IMR-90 (cell line): ENCODE data around the gene PCNX2. TPM values are rescaled to one million over a fixed set of nuclear protein-coding genes. Genes with fewer than 3 reads are reported as not detected.

ENCODE experiments used
- ATAC-seq: fragments of 200-7000 bp; cut with Tn5 transposase; 2 replicates; pipeline ENCODE4 v1.9.1; 2020; ENCODE audit warnings: low read depth, mild to moderate bottlenecking, moderate library complexity
- BruUV-seq: library from RNA; stranded (reverse); fragments of 400-500 nt; replicated peaks from 2 replicates; lab custom pipeline; 2021; lab: Mats Ljungman, UMichigan
- CTCF ChIA-PET: fragments of 300-600 bp; formaldehyde crosslinking; extraction: SDS; loops from one replicate; lab custom pipeline; 2021; ENCODE audit warnings: antibody characterized with exemption; lab: Yijun Ruan, JAX
- POLR2A ChIA-PET: fragments of 300-600 bp; sonication (Branson Sonifier 250); formaldehyde crosslinking; loops from one replicate; lab custom pipeline; 2022; ENCODE audit warnings: antibody characterized with exemption; ENCODE audit not compliant: unreplicated experiment; lab: Charles Lee
- DNase-seq: peaks from one replicate; pipeline ENCODE4 v3.0.0; 2013
- H2AFZ ChIP-seq: replicated peaks from 2 replicates; pipeline ENCODE3; 2013; ENCODE audit warnings: low read length, mild to moderate bottlenecking; ENCODE audit not compliant: poor library complexity
- H2AK5ac ChIP-seq: 2 replicates; pipeline ENCODE4 v1.6.1; 2013; ENCODE audit warnings: low read depth, low read length, inconsistent platforms
- H2AK9ac ChIP-seq: replicated peaks from 2 replicates; pipeline ENCODE3; 2013; ENCODE audit warnings: mild to moderate bottlenecking, low read depth, low read length, moderate library complexity; ENCODE audit not compliant: poor library complexity
- H2BK120ac ChIP-seq: 2 replicates; pipeline ENCODE4 v1.6.1; 2013; ENCODE audit warnings: low read depth, low read length, inconsistent platforms
- H2BK15ac ChIP-seq: 3 replicates; pipeline ENCODE4 v1.6.1; 2013; ENCODE audit warnings: low read depth, low read length, inconsistent platforms
- H2BK20ac ChIP-seq: 2 replicates; pipeline ENCODE4 v1.6.1; 2013; ENCODE audit warnings: low read depth, mild to moderate bottlenecking, inconsistent platforms, low read length, moderate library complexity
- H2BK5ac ChIP-seq: 2 replicates; pipeline ENCODE4 v1.6.1; 2013; ENCODE audit warnings: mild to moderate bottlenecking, low read depth, low read length, inconsistent platforms; ENCODE audit not compliant: poor library complexity, severe bottlenecking
- H3K14ac ChIP-seq: replicated peaks from 2 replicates; pipeline ENCODE4 v1.6.1; 2013; ENCODE audit warnings: low read depth, low read length, inconsistent platforms
- H3K18ac ChIP-seq: 2 replicates; pipeline ENCODE4 v1.6.1; 2013; ENCODE audit warnings: low read depth, low read length, control low read depth
- H3K23ac ChIP-seq: 2 replicates; pipeline ENCODE4 v1.6.1; 2013; ENCODE audit warnings: low read depth, low read length, inconsistent platforms
- H3K27ac ChIP-seq: 2 replicates; pipeline ENCODE4 v1.5.1; 2013; ENCODE audit warnings: mild to moderate bottlenecking, control low read depth, low read length; ENCODE audit not compliant: insufficient read depth
- H3K27me3 ChIP-seq: 2 replicates; pipeline ENCODE4 v1.6.1; 2013; ENCODE audit warnings: low read length; ENCODE audit not compliant: control insufficient read depth, insufficient read depth
- H3K36me3 ChIP-seq: 2 replicates; pipeline ENCODE4 v1.6.1; 2013; ENCODE audit warnings: low read length, mixed read lengths; ENCODE audit not compliant: control insufficient read depth, insufficient read depth
- H3K4ac ChIP-seq: 2 replicates; pipeline ENCODE4 v1.6.1; 2013; ENCODE audit warnings: low read depth, low read length, inconsistent platforms
- H3K4me1 ChIP-seq: 2 replicates; pipeline ENCODE4 v1.6.1; 2013; ENCODE audit warnings: low read length, mixed read lengths; ENCODE audit not compliant: control insufficient read depth, insufficient read depth
- H3K4me2 ChIP-seq: 2 replicates; pipeline ENCODE4 v1.6.1; 2013; ENCODE audit warnings: low read depth, mild to moderate bottlenecking, control low read depth, low read length, moderate library complexity
- H3K4me3 ChIP-seq: 2 replicates; pipeline ENCODE4 v1.5.1; 2013; ENCODE audit warnings: low read depth, mild to moderate bottlenecking, control low read depth, low read length, moderate library complexity; ENCODE audit not compliant: insufficient read depth
- H3K56ac ChIP-seq: 2 replicates; pipeline ENCODE4 v1.6.1; 2013; ENCODE audit warnings: low read length, inconsistent platforms; ENCODE audit not compliant: insufficient read depth; ENCODE audit errors: extremely low read depth
- H3K79me1 ChIP-seq, 2 experiments: 2 replicates each; pipeline ENCODE4 v1.6.1; 2013; ENCODE audit warnings: low read length in 2 of 2, inconsistent platforms in 1 of 2, low read depth in 1 of 2
- H3K9ac ChIP-seq: 2 replicates; pipeline ENCODE4 v1.6.1; 2013; ENCODE audit warnings: low read depth, low read length, control low read depth
- H3K9me1 ChIP-seq: 2 replicates; pipeline ENCODE4 v1.6.1; 2013; ENCODE audit warnings: low read length, inconsistent platforms; ENCODE audit not compliant: insufficient read depth
- H3K9me3 ChIP-seq: 2 replicates; pipeline ENCODE4 v1.6.1; 2013; ENCODE audit warnings: low read length; ENCODE audit not compliant: control insufficient read depth, insufficient read depth
- H4K20me1 ChIP-seq: 2 replicates; pipeline ENCODE4 v1.6.1; 2013; ENCODE audit warnings: low read length, inconsistent platforms; ENCODE audit not compliant: insufficient read depth
- H4K5ac ChIP-seq: 2 replicates; pipeline ENCODE4 v1.6.1; 2013; ENCODE audit warnings: mild to moderate bottlenecking, low read depth, low read length, control low read depth
- H4K8ac ChIP-seq, 2 experiments: 2 replicates each; pipeline ENCODE4 v1.6.1; 2013; ENCODE audit warnings: low read depth in 2 of 2, low read length in 2 of 2, control low read depth in 1 of 2, inconsistent platforms in 1 of 2
- H4K91ac ChIP-seq: 2 replicates; pipeline ENCODE4 v1.6.1; 2013; ENCODE audit warnings: low read depth, low read length, inconsistent platforms; ENCODE audit not compliant: insufficient read depth
- BHLHE40 ChIP-seq: fragments of 150-350 bp; IDR thresholded peaks from 2 replicates; pipeline ENCODE4 v1.6.1; 2016; ENCODE audit warnings: mild to moderate bottlenecking, low read depth, low read length
- CEBPB ChIP-seq: IDR thresholded peaks from 2 replicates; pipeline ENCODE4 v1.6.1; 2012; ENCODE audit warnings: low read depth, low read length, improper control_type of control experiment
- CTCF ChIP-seq: conservative IDR thresholded peaks from 2 replicates; pipeline ENCODE4 v1.5.1; 2012; ENCODE audit warnings: mild to moderate bottlenecking, low read depth, low read length, improper control_type of control experiment
- FOS ChIP-seq: fragments of 150-350 bp; IDR thresholded peaks from 2 replicates; pipeline ENCODE4 v1.6.1; 2016; ENCODE audit warnings: low read depth, low read length
- MAFK ChIP-seq: IDR thresholded peaks from 2 replicates; pipeline ENCODE4 v1.6.1; 2012; ENCODE audit warnings: low read depth, low read length, improper control_type of control experiment
- MAZ ChIP-seq: IDR thresholded peaks from 2 replicates; pipeline ENCODE4 v1.6.1; 2012; ENCODE audit warnings: low read depth, mild to moderate bottlenecking, low read length, improper control_type of control experiment, moderate library complexity, borderline replicate concordance
- MXI1 ChIP-seq: IDR thresholded peaks from 2 replicates; pipeline ENCODE4 v1.6.1; 2012; ENCODE audit warnings: low read depth, mild to moderate bottlenecking, low read length, moderate library complexity, borderline replicate concordance
- NFE2L2 ChIP-seq: fragments of 150-350 bp; IDR thresholded peaks from 2 replicates; pipeline ENCODE4 v1.6.1; 2016; ENCODE audit warnings: low read depth, mild to moderate bottlenecking, low read length
- POLR2A ChIP-seq: IDR thresholded peaks from 2 replicates; pipeline ENCODE4 v1.6.1; 2012; ENCODE audit warnings: mild to moderate bottlenecking, low read depth, low read length
- RAD21 ChIP-seq: IDR thresholded peaks from 2 replicates; pipeline ENCODE4 v1.6.1; 2012; ENCODE audit warnings: low read length, improper control_type of control experiment
- RFX5 ChIP-seq: IDR thresholded peaks from 2 replicates; pipeline ENCODE4 v1.8.0; 2012; ENCODE audit warnings: low read depth, mild to moderate bottlenecking, low read length, moderate library complexity
- SMC3 ChIP-seq: fragments of 150-350 bp; IDR thresholded peaks from 2 replicates; pipeline ENCODE4 v1.6.1; 2016; ENCODE audit warnings: low read depth, mild to moderate bottlenecking, antibody characterized with exemption, low read length, moderate library complexity
- USF2 ChIP-seq: fragments of 150-350 bp; IDR thresholded peaks from 2 replicates; pipeline ENCODE4 v1.6.1; 2017; ENCODE audit warnings: mild to moderate bottlenecking, antibody characterized with exemption, low read length, low read depth
- WGBS, 2 experiments: methylation state at CpG; one replicate each; pipeline versions ENCODE4 v1.1.5 to v1.1.7; 2013; ENCODE audit warnings: missing lambda C conversion rate in 2 of 2; ENCODE audit not compliant: insufficient read length in 1 of 2; ENCODE audit errors: extremely low coverage in 2 of 2; 5-methylcytosine and 5-hydroxymethylcytosine counted together
- dilution Hi-C: fragments of 300-500 bp; cut with HindIII; formaldehyde crosslinking; loops from one replicate; pipeline ENCODE4 v1.14.3; 2018; ENCODE audit warnings: low sequenced_read_pairs; ENCODE audit not compliant: unreplicated experiment
- in situ Hi-C: fragments of 300-500 bp; cut with MboI; formaldehyde crosslinking; loops from 3 replicates; pipeline ENCODE4 v1.14.3; 2019; ENCODE audit warnings: low sequenced_read_pairs, inconsistent platforms, mixed read lengths
- intact Hi-C: fragments of 100-400 bp; cut with micrococcal nuclease; formaldehyde crosslinking; loops from 2 replicates; pipeline ENCODE4 v1.10.0; 2022
- polyA plus RNA-seq, 3 experiments: library from polyadenylated mRNA; depleted of rRNA; stranded (reverse); fragments of >200 nt; gene quantifications; 2 replicates each; pipeline ENCODE4 v1.2.3, GENCODE V29; 2012; ENCODE audit warnings: low replicate concordance in 1 of 3
- total RNA-seq: library from RNA; depleted of rRNA; stranded (reverse); fragments of >200 nt; gene quantifications from 2 replicates; pipeline ENCODE4 v1.2.3, GENCODE V29; 2012

PCNX2 gene
- total and polyA plus RNA-seq, 2 of the 4 experiments (the other 2 are of a cell fraction), result 15.9 to 22.6 TPM

GRCh38 chr1:233113009-233113879 is 182.3 kb downstream of the PCNX2 start:
- Histone ChIP-seq H3K14ac (peak overlapping the region; percentile 58), H3K4me3 (peak overlapping the region; percentile 0; the same call in 1 of the 2 replicates), H3K9me1 (peaks cover 10% of the 10 kb centered on the region), H4K20me1 (peaks cover 4% of the 10 kb centered on the region; the same call in 1 of the 2 replicates), H2BK20ac (peak overlapping the region; percentile 85), H3K4ac (peak overlapping the region; percentile 75), H3K9me3 (no peaks in the 10 kb centered on the region), H3K36me3 (peaks cover 3% of the 10 kb centered on the region; the same call in 1 of the 2 replicates), H3K56ac (peak overlapping the region; percentile 87), H4K5ac (peak overlapping the region; percentile 50), H3K18ac (peak overlapping the region; percentile 76), H2AK9ac (peak overlapping the region; percentile 75), H2AK5ac (peak overlapping the region; percentile 11; the same call in 1 of the 2 replicates), H2BK15ac (peak overlapping the region; percentile 63; the same call in 2 of the 3 replicates), H4K91ac (peak overlapping the region; percentile 78), H4K8ac (peak overlapping the region; percentile 46 to 73; a peak in 2 of 4 replicates), H2BK5ac (peak overlapping the region; percentile 75), H3K23ac (peak overlapping the region; percentile 80), H3K27me3 (no peaks in the 10 kb centered on the region), H3K79me1 (peaks cover 0 to 3% of the 10 kb centered on the region in 2 experiments; a peak in 1 of 4 replicates), H3K4me2 (peak overlapping the region; percentile 60), H2AFZ (peak overlapping the region; percentile 70), H2BK120ac (peak overlapping the region; percentile 86), H3K9ac (peak overlapping the region; percentile 58), H3K27ac (peak overlapping the region; percentile 81), H3K4me1 (peaks cover 16% of the 10 kb centered on the region)
- in situ Hi-C loops, result no loop called here
- no peak for TF ChIP-seq USF2
- no peak for TF ChIP-seq CTCF
- TF ChIP-seq RAD21, result no peak; the same call in 1 of the 2 replicates
- TF ChIP-seq POLR2A, result peak; percentile 66; the same call in 1 of the 2 replicates
- TF ChIP-seq MAFK, result peak; percentile 84
- TF ChIP-seq MAZ, result peak; percentile 35; the same call in 1 of the 2 replicates
- peak; percentile 81 for TF ChIP-seq FOS
- peak; percentile 93 for TF ChIP-seq NFE2L2
- 0 out of 2 replicates have a peak, but pooled peaks have one; percentile 5 for TF ChIP-seq RFX5
- peak; percentile 53 for TF ChIP-seq BHLHE40
- TF ChIP-seq SMC3, result no peak
- TF ChIP-seq MXI1, result 0 out of 2 replicates have a peak, but pooled peaks have one; percentile 20
- TF ChIP-seq CEBPB, result peak; percentile 99
- ChIA-PET POLR2A (interaction anchor here (0.5 to 1.3 kb wide), 2 partner anchors 16 to 162 kb away, joined by 3 to 7 read pairs; no protein-coding TSS in a partner anchor), CTCF (interaction anchor here (0.7 to 1.0 kb wide), 2 partner anchors 102 to 486 kb away, joined by 3 read pairs; no protein-coding TSS in a partner anchor)
- DNase-seq (peak; percentile 100), ATAC-seq (peak; percentile 94)
- dilution Hi-C loops, result no loop called here
- whole genome bisulfite sequencing, 2 experiments, result 7% methylated on average over 4 of the region's 8 CpGs; no CpG with 5 or more reads in 1 of the 2 experiments
- intact Hi-C loops, result loop anchor here (2.0 to 5.0 kb wide), 6 partner anchors 96 to 476 kb away; partner anchors contain the start of gene NTPCR
- no TSS peak for BruUV-seq
